A673 (cell line): ENCODE data around the gene TRIP13. TPM values are rescaled to one million over a fixed set of nuclear protein-coding genes. Genes with fewer than 3 reads are reported as not detected.

ENCODE experiments used
- BruUV-seq: library from RNA; stranded (reverse); fragments of 400-500 nt; replicated peaks from 2 replicates; lab custom pipeline; 2021; lab: Mats Ljungman, UMichigan
- CTCF ChIA-PET: fragments of 300-600 bp; sonication (Branson Sonifier 250); formaldehyde crosslinking; loops from one replicate; lab custom pipeline; 2022; ENCODE audit warnings: antibody characterized with exemption; lab: Charles Lee
- POLR2A ChIA-PET: fragments of 300-600 bp; sonication (Branson Sonifier 250); formaldehyde crosslinking; loops from one replicate; lab custom pipeline; 2022; ENCODE audit warnings: antibody characterized with exemption; ENCODE audit not compliant: low non-redundant PET; lab: Charles Lee
- DNase-seq: peaks from one replicate; pipeline ENCODE4 v3.0.0-alpha.2; 2015; ENCODE audit warnings: low spot score
- H3K27ac ChIP-seq: fragments of 200-600 bp; sonication (generic); 2 replicates; pipeline ENCODE4 v1.5.1; 2016; ENCODE audit warnings: mixed run types, low read depth, mild to moderate bottlenecking, mixed read lengths, antibody characterized with exemption, low read length; ENCODE audit not compliant: poor library complexity, severe bottlenecking
- H3K27me3 ChIP-seq: fragments of 200-600 bp; sonication (generic); replicated peaks from 2 replicates; pipeline ENCODE4 v1.6.1; 2017; ENCODE audit warnings: mixed run types, low read depth, mild to moderate bottlenecking, mixed read lengths, antibody characterized with exemption, low read length; ENCODE audit not compliant: insufficient read depth, poor library complexity
- H3K36me3 ChIP-seq: fragments of 200-600 bp; sonication (generic); 2 replicates; pipeline ENCODE4 v1.6.1; 2016; ENCODE audit warnings: mixed run types, mild to moderate bottlenecking, mixed read lengths, antibody characterized with exemption, low read length; ENCODE audit not compliant: insufficient read depth, poor library complexity, severe bottlenecking
- H3K4me1 ChIP-seq: fragments of 200-600 bp; sonication (generic); 2 replicates; pipeline ENCODE4 v1.6.1; 2017; ENCODE audit warnings: mixed run types, mild to moderate bottlenecking, mixed read lengths, antibody characterized with exemption, low read length; ENCODE audit not compliant: insufficient read depth, poor library complexity, severe bottlenecking
- H3K4me3 ChIP-seq: fragments of 200-600 bp; sonication (generic); 2 replicates; pipeline ENCODE4 v1.5.1; 2016; ENCODE audit warnings: low read depth, mixed run types, mild to moderate bottlenecking, mixed read lengths, low read length; ENCODE audit not compliant: poor library complexity, severe bottlenecking
- H3K9me3 ChIP-seq: fragments of 200-600 bp; sonication (generic); 2 replicates; pipeline ENCODE4 v1.6.1; 2016; ENCODE audit warnings: mixed run types, low read depth, mild to moderate bottlenecking, mixed read lengths, antibody characterized with exemption, low read length; ENCODE audit not compliant: poor library complexity, severe bottlenecking
- CTCF ChIP-seq: fragments of 300-800, 200-600 bp; sonication (generic); conservative IDR thresholded peaks from 2 replicates; pipeline ENCODE4 v1.5.1; 2017; ENCODE audit warnings: low read depth, mild to moderate bottlenecking, antibody characterized with exemption, low read length, moderate library complexity, mixed read lengths
- EZH2 ChIP-seq: fragments of 200-600 bp; sonication (generic); IDR thresholded peaks from 2 replicates; pipeline ENCODE4 v1.6.1; 2017; ENCODE audit warnings: borderline replicate concordance, low read depth, mild to moderate bottlenecking, mixed read lengths, antibody characterized with exemption, low read length; ENCODE audit not compliant: poor library complexity, severe bottlenecking
- intact Hi-C: fragments of 100-400 bp; cut with micrococcal nuclease; formaldehyde crosslinking; loops from one replicate; pipeline ENCODE4 v1.10.0; 2022; ENCODE audit not compliant: unreplicated experiment
- total RNA-seq: library from RNA; stranded (reverse); gene quantifications from 2 replicates; pipeline ENCODE4 v1.2.3, GENCODE V29; 2021

Gene TRIP13
- total RNA-seq, 1 experiment from 2014 or later: 69.1 TPM

- TF ChIP-seq CTCF: no peak
- TF ChIP-seq EZH2: no peak
- intact Hi-C loops: loop anchor here (2.0 kb wide), 1 partner anchor 232 kb away; no protein-coding TSS in a partner anchor
- H3K4me3 ChIP-seq: no peak overlapping the region
- ChIA-PET CTCF (no interaction called here), POLR2A (no interaction called here)
- no peaks in the 10 kb centered on the region for H3K27me3 ChIP-seq
- no peak for DNase-seq
- no TSS peak for BruUV-seq
- H3K36me3 ChIP-seq: peaks cover 54% of the 10 kb centered on the region
- H3K27ac ChIP-seq: no peak overlapping the region
- no peaks in the 10 kb centered on the region for H3K9me3 ChIP-seq
- no peaks in the 10 kb centered on the region for H3K4me1 ChIP-seq
These were observed 9.6 kb downstream of the TRIP13 start for GRCh38 chr5:902129-902916.

- Histone ChIP-seq H3K36me3 (peaks cover 66% of the 10 kb centered on the region), H3K27ac (no peak overlapping the region), H3K9me3 (no peaks in the 10 kb centered on the region), H3K27me3 (no peaks in the 10 kb centered on the region), H3K4me3 (no peak overlapping the region), H3K4me1 (no peaks in the 10 kb centered on the region)
- no peak for DNase-seq
- CTCF ChIA-PET: no interaction called here
- TF ChIP-seq CTCF (no peak), EZH2 (no peak)
- no TSS peak for BruUV-seq
- POLR2A ChIA-PET: no interaction called here
- intact Hi-C loops: loop anchor here (2.0 kb wide), 1 partner anchor 233 kb away; no protein-coding TSS in a partner anchor
These were observed 11.0 kb downstream of the TRIP13 start for GRCh38 chr5:903756-904096.

DNA sequence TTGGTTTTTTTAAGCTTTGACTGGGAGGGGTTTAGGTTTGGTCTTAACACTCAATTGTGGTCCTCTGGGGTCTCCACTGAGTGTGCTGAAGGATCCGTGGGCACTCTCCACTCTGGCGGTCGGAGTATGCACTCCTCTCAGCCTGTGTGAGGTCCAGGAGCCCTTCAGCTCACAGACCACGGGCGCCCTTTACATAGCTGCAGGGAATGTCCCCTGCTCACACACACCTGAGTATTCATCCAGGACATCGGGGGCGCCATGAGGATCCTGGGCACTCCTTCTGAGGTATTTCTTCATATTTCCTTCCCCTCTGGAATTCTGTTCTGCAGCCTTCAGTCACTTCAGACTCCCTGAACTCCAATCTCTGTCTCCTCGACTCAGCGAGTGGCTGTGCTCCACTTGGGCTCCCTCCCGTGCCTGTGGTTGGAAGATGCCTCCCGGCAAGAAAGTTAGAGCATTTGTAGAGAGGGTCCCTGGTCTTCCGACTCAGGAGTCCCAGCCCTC, 12.5 kb downstream of the TRIP13 start:
- intact Hi-C loops: no loop called here
- Histone ChIP-seq H3K27ac (no peak overlapping the region), H3K36me3 (peaks cover 70% of the 10 kb centered on the region), H3K4me1 (no peaks in the 10 kb centered on the region), H3K27me3 (no peaks in the 10 kb centered on the region), H3K4me3 (no peak overlapping the region), H3K9me3 (no peaks in the 10 kb centered on the region)
- BruUV-seq: no TSS peak
- CTCF ChIA-PET: no interaction called here
- TF ChIP-seq CTCF: no peak
- no peak for TF ChIP-seq EZH2
- POLR2A ChIA-PET: no interaction called here
- no peak for DNase-seq
